GM23248 (cell line): ENCODE results near the gene ADAM8.

Experiments
- EZH2 ChIP-seq: fragments of 200-600 bp; sonication (generic); IDR thresholded peaks from 2 replicates; pipeline ENCODE4 v1.6.1; 2018; ENCODE audit warnings: antibody characterized with exemption, mild to moderate bottlenecking; ENCODE audit not compliant: insufficient read depth, poor library complexity, severe bottlenecking
- EZH2phosphoT487 ChIP-seq: fragments of 200-600 bp; sonication (generic); IDR thresholded peaks from 2 replicates; pipeline ENCODE4 v1.6.1; 2018; ENCODE audit warnings: antibody characterized with exemption, moderate library complexity, mild to moderate bottlenecking, low read depth; ENCODE audit not compliant: insufficient read depth

- TF ChIP-seq EZH2 (no peak), EZH2phosphoT487 (no peak)
These were observed 14.0 kb downstream of the ADAM8 start for GRCh38 chr10:133262696-133263095.
